Caco-2 (cell line): ENCODE data around the gene PLEKHA1. TPM values are rescaled to one million over a fixed set of nuclear protein-coding genes. Genes with fewer than 3 reads are reported as not detected.

ENCODE experiments used
- BruUV-seq: library from RNA; stranded (reverse); fragments of 400-500 nt; replicated peaks from 2 replicates; lab custom pipeline; 2021; lab: Mats Ljungman, UMichigan
- CTCF ChIA-PET: fragments of 300-600 bp; sonication (Branson Sonifier 250); formaldehyde crosslinking; loops from one replicate; lab custom pipeline; 2022; ENCODE audit warnings: antibody characterized with exemption; lab: Charles Lee
- POLR2A ChIA-PET: fragments of 300-600 bp; sonication (Branson Sonifier 250); formaldehyde crosslinking; loops from one replicate; lab custom pipeline; 2022; ENCODE audit warnings: antibody characterized with exemption; lab: Charles Lee
- DNase-seq, 2 experiments: peaks; one replicate each; pipeline versions ENCODE4 v3.0.0 to v3.0.0-alpha.2; 2020 to 2022
- H3K27me3 ChIP-seq: replicated peaks from 2 replicates; pipeline ENCODE4 v1.6.0; 2011; ENCODE audit warnings: low read length; ENCODE audit not compliant: control insufficient read depth, insufficient read depth
- H3K36me3 ChIP-seq: 2 replicates; pipeline ENCODE4 v1.5.1; 2011; ENCODE audit warnings: low read length; ENCODE audit not compliant: control insufficient read depth, insufficient read depth
- H3K4me1 ChIP-seq: fragments of 250-450 bp; sonication (Bioruptor Pico); 2 replicates; pipeline ENCODE4 v1.5.1; 2020; ENCODE audit warnings: mild to moderate bottlenecking
- H3K4me3 ChIP-seq: 2 replicates; pipeline ENCODE4 v1.5.1; 2011; ENCODE audit warnings: low read depth, mild to moderate bottlenecking, control low read depth, low read length
- H3K9me3 ChIP-seq: fragments of 250-450 bp; sonication (Bioruptor Pico); 2 replicates; pipeline ENCODE4 v1.5.1; 2020; ENCODE audit warnings: mild to moderate bottlenecking, moderate library complexity
- H3K27ac Mint-ChIP-seq: one replicate; pipeline ENCODE4 v1.8.0; 2022; ENCODE audit warnings: mixed read lengths; ENCODE audit not compliant: unreplicated experiment
- H3K27me3 Mint-ChIP-seq: one replicate; pipeline ENCODE4 v1.8.0; 2022; ENCODE audit warnings: mixed read lengths; ENCODE audit not compliant: insufficient read depth, unreplicated experiment
- H3K36me3 Mint-ChIP-seq: one replicate; pipeline ENCODE4 v1.8.0; 2022; ENCODE audit warnings: mild to moderate bottlenecking, mixed read lengths; ENCODE audit not compliant: insufficient read depth, unreplicated experiment
- H3K4me1 Mint-ChIP-seq: one replicate; pipeline ENCODE4 v1.8.0; 2022; ENCODE audit warnings: low read depth, mixed read lengths; ENCODE audit not compliant: unreplicated experiment
- H3K4me3 Mint-ChIP-seq: one replicate; pipeline ENCODE4 v1.8.0; 2022; ENCODE audit warnings: mild to moderate bottlenecking, moderate library complexity, mixed read lengths; ENCODE audit not compliant: unreplicated experiment
- H3K9me3 Mint-ChIP-seq: one replicate; pipeline ENCODE4 v1.8.0; 2022; ENCODE audit warnings: mixed read lengths; ENCODE audit not compliant: unreplicated experiment
- intact Hi-C: fragments of 100-400 bp; cut with micrococcal nuclease; formaldehyde crosslinking; loops from one replicate; pipeline ENCODE4 v1.10.0; 2022; ENCODE audit not compliant: unreplicated experiment
- total RNA-seq: library from RNA; stranded (reverse); gene quantifications from 2 replicates; pipeline ENCODE4 v1.2.3, GENCODE V29; 2022
- TF ChIP-seq, protein P1 (sequence below), 2 experiments: fragments of 200-600 bp in 1 of 2; IDR thresholded peaks; 1 replicate in 1 of 2; 2 replicates in 1 of 2; pipeline versions ENCODE4 v1.5.1 to v1.8.0; 2011 to 2022; ENCODE audit warnings: antibody characterized with exemption in 1 of 2, control low read depth in 1 of 2, inconsistent platforms in 1 of 2, low read depth in 1 of 2, low read length in 1 of 2, mild to moderate bottlenecking in 1 of 2, moderate library complexity in 1 of 2; ENCODE audit not compliant: insufficient read depth in 1 of 2, severe bottlenecking in 1 of 2, unreplicated experiment in 1 of 2

The PLEKHA1 gene
- total RNA-seq, 1 experiment from 2014 or later = 48.4 TPM

GRCh38 chr10:122419016-122419415 lies 44.5 kb downstream of the PLEKHA1 start:
- H3K27me3 ChIP-seq = no peaks in the 10 kb centered on the region
- H3K36me3 Mint-ChIP-seq = peaks cover 54% of the 10 kb centered on the region
- no peaks in the 10 kb centered on the region for H3K9me3 ChIP-seq
- DNase-seq = no peak
- CTCF ChIA-PET = no interaction called here
- POLR2A ChIA-PET = no interaction called here
- H3K27ac Mint-ChIP-seq = no peak overlapping the region
- H3K4me3 ChIP-seq = no peak overlapping the region
- no peaks in the 10 kb centered on the region for H3K36me3 ChIP-seq
- intact Hi-C loops = no loop called here
- no peaks in the 10 kb centered on the region for H3K4me1 Mint-ChIP-seq
- no peaks in the 10 kb centered on the region for H3K9me3 Mint-ChIP-seq
- H3K4me1 ChIP-seq = no peaks in the 10 kb centered on the region; the same call in 1 of the 2 replicates
- H3K27me3 Mint-ChIP-seq = no peaks in the 10 kb centered on the region
- TF ChIP-seq, protein P1, sequence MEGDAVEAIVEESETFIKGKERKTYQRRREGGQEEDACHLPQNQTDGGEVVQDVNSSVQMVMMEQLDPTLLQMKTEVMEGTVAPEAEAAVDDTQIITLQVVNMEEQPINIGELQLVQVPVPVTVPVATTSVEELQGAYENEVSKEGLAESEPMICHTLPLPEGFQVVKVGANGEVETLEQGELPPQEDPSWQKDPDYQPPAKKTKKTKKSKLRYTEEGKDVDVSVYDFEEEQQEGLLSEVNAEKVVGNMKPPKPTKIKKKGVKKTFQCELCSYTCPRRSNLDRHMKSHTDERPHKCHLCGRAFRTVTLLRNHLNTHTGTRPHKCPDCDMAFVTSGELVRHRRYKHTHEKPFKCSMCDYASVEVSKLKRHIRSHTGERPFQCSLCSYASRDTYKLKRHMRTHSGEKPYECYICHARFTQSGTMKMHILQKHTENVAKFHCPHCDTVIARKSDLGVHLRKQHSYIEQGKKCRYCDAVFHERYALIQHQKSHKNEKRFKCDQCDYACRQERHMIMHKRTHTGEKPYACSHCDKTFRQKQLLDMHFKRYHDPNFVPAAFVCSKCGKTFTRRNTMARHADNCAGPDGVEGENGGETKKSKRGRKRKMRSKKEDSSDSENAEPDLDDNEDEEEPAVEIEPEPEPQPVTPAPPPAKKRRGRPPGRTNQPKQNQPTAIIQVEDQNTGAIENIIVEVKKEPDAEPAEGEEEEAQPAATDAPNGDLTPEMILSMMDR (IDR thresholded peaks at IDR 0.05; ENCODE audit: insufficient read depth in 1 of 2, low read depth in 1 of 2, low read length in 1 of 2, severe bottlenecking in 1 of 2, unreplicated experiment in 1 of 2) = no peak
- no peak overlapping the region for H3K4me3 Mint-ChIP-seq
- BruUV-seq = no TSS peak

DNA sequence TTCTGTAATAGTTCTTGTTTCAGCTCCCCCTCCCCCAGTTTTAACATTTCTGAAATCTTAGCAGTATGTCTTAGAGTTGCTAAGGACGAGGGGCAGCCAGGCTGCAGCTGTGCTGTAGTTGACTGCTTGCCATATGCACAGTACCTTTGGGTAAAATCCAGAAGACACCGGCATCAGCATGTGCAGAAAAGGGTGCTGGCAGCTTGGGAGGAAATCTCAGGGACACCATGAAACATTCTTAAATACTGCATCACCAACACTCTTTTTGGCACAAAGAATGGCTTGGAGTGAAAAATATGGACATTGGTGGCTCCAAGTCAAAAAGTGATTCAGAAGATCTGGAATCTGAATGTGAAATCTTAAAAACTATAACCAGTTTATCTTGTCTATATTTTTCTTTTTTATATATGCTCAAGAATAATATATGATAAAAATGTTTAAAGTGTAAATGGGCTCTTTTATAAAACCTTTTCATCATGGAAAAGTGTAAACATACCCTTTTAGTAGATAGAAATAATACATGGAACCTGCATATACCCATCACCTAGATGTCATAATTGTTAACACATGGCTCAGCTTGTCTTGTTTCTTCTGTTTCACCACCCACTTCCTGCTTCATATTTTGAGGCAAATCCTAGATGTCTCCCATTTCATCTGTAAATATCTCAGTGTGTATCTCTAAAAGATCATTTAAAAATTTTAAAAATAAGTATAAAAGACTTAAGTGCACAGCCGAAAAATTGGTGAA lies 45.5 kb downstream of the PLEKHA1 start:
- H3K4me3 ChIP-seq = no peak overlapping the region
- no peaks in the 10 kb centered on the region for H3K27me3 ChIP-seq
- CTCF ChIA-PET = no interaction called here
- Mint-ChIP-seq H3K27ac (no peak overlapping the region), H3K9me3 (no peaks in the 10 kb centered on the region), H3K27me3 (no peaks in the 10 kb centered on the region), H3K4me1 (no peaks in the 10 kb centered on the region), H3K36me3 (peaks cover 48% of the 10 kb centered on the region), H3K4me3 (no peak overlapping the region)
- no peaks in the 10 kb centered on the region for H3K9me3 ChIP-seq
- intact Hi-C loops = no loop called here
- H3K4me1 ChIP-seq = no peaks in the 10 kb centered on the region
- POLR2A ChIA-PET = no interaction called here
- TF ChIP-seq, protein P1 (IDR thresholded peaks at IDR 0.05; ENCODE audit: insufficient read depth in 1 of 2, low read depth in 1 of 2, low read length in 1 of 2, severe bottlenecking in 1 of 2, unreplicated experiment in 1 of 2) = no peak
- BruUV-seq = no TSS peak
- no peak for DNase-seq
- H3K36me3 ChIP-seq = no peaks in the 10 kb centered on the region

- ChIA-PET CTCF (no interaction called here), POLR2A (no interaction called here)
- no peaks in the 10 kb centered on the region for H3K27me3 Mint-ChIP-seq
- H3K36me3 Mint-ChIP-seq = peaks cover 48% of the 10 kb centered on the region
- Histone ChIP-seq H3K9me3 (no peaks in the 10 kb centered on the region), H3K27me3 (no peaks in the 10 kb centered on the region), H3K36me3 (no peaks in the 10 kb centered on the region), H3K4me1 (no peaks in the 10 kb centered on the region), H3K4me3 (no peak overlapping the region)
- H3K9me3 Mint-ChIP-seq = no peaks in the 10 kb centered on the region
- no peaks in the 10 kb centered on the region for H3K4me1 Mint-ChIP-seq
- DNase-seq = no peak
- H3K4me3 Mint-ChIP-seq = no peak overlapping the region
- intact Hi-C loops = no loop called here
- no peak overlapping the region for H3K27ac Mint-ChIP-seq
- BruUV-seq = no TSS peak
- TF ChIP-seq, protein P1 (IDR thresholded peaks at IDR 0.05; ENCODE audit: insufficient read depth in 1 of 2, low read depth in 1 of 2, low read length in 1 of 2, severe bottlenecking in 1 of 2, unreplicated experiment in 1 of 2) = no peak
Measured at GRCh38 chr10:122420624-122421007, 46.1 kb downstream of the PLEKHA1 start.
